Measurements from ENCODE around the gene ZNF526.
A peak's percentile ranks its signal among the peaks of the same experiment; 100 is the strongest.

ZNF526 gene

DNA sequence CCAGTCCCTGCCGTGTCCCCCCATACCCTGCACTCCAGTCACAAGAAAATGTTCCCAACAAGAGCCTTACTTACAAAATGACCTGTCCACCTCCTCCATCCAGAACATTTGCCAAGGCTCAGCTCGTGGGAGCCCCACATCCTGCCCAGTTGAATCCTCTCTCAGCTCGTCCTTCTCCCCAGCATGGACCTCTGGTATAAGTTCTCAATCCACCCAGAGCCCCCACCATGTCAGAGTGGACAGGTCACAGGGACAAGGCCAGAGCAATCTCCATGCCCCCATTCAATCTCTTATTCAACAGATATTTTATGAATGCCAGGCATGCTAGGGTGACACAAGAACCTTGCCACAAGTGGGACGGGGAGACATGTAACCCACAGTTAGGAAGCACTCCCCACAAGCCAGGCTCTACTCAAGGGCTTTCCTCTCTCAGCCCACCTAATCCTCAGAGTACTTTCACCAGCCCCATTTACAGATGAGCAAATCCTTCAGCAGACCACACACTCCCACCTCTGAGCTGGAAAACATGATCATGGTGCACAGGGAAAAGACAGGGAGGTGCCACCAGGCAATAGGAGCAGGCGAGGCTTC is 17.7 kb upstream of the ZNF526 start:
- H3K4me3 ChIP-seq (ENCODE audit: insufficient read depth, low read length, poor library complexity, severe bottlenecking): no peak overlapping the region
- no peaks in the 10 kb centered on the region for H3K9me2 ChIP-seq (replicated peaks; ENCODE audit: insufficient read depth, low read length)
- no peaks in the 10 kb centered on the region for H3K9me3 ChIP-seq (ENCODE audit: insufficient read depth, low read length)
- TF ChIP-seq, protein P1, sequence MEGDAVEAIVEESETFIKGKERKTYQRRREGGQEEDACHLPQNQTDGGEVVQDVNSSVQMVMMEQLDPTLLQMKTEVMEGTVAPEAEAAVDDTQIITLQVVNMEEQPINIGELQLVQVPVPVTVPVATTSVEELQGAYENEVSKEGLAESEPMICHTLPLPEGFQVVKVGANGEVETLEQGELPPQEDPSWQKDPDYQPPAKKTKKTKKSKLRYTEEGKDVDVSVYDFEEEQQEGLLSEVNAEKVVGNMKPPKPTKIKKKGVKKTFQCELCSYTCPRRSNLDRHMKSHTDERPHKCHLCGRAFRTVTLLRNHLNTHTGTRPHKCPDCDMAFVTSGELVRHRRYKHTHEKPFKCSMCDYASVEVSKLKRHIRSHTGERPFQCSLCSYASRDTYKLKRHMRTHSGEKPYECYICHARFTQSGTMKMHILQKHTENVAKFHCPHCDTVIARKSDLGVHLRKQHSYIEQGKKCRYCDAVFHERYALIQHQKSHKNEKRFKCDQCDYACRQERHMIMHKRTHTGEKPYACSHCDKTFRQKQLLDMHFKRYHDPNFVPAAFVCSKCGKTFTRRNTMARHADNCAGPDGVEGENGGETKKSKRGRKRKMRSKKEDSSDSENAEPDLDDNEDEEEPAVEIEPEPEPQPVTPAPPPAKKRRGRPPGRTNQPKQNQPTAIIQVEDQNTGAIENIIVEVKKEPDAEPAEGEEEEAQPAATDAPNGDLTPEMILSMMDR (IDR thresholded peaks at IDR 0.05; ENCODE audit: insufficient read depth, low read length, poor library complexity, severe bottlenecking): no peak
- no peak for TF ChIP-seq EZH2phosphoT487 (conservative IDR thresholded peaks at IDR 0.05; ENCODE audit: low read length)
- no peaks in the 10 kb centered on the region for H3K27me3 ChIP-seq (ENCODE audit: low read length)
- peak overlapping the region; percentile 19 for H3K4me2 ChIP-seq (ENCODE audit: low read depth, low read length, poor library complexity, severe bottlenecking)
- no peaks in the 10 kb centered on the region for H3K79me2 ChIP-seq (ENCODE audit: insufficient read depth, low read length)
- no peaks in the 10 kb centered on the region; the same call in 1 of the 2 replicates for H3K36me3 ChIP-seq (ENCODE audit: low read length)
- H3K9ac ChIP-seq (ENCODE audit: low read length): 0 out of 2 replicates have a peak overlapping the region, but pooled peaks have one; percentile 9
- H3K27ac ChIP-seq (ENCODE audit: low read depth, low read length): peak overlapping the region; percentile 87
- H3F3A ChIP-seq (ENCODE audit: insufficient read depth): 0 out of 2 replicates have a peak, but pooled peaks cover 4% of the 10 kb centered on the region
- no peaks in the 10 kb centered on the region for H4K20me1 ChIP-seq (ENCODE audit: low read depth, low read length)
- no peak overlapping the region for H2AFZ ChIP-seq (ENCODE audit: low read depth, low read length, severe bottlenecking)

DNA sequence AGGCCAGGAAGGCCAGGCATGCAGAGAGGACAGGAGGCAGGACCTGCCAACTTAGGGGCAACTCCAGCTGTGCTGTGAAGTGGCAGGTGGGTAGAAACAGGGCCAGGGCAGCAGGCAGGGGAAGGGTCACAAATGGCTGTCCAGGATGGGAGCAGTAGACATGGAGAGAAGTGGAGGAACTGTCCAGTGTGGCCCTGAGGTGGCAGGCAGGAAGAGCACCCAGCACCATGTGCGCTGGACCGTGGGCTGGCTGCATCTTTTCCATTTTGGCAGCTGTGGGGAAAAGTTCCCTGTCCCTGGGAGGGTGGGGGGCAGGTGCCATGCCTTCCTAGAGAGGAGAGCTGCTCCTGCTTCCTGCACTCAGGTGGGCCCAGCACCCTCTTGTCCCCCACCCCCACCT is 16.4 kb upstream of the ZNF526 start:
- Histone ChIP-seq H3K4me3 (ENCODE audit: insufficient read depth, low read length, poor library complexity, severe bottlenecking) (no peak overlapping the region), H3K9ac (ENCODE audit: low read length) (no peak overlapping the region), H4K20me1 (ENCODE audit: low read depth, low read length) (no peaks in the 10 kb centered on the region), H3K27ac (ENCODE audit: low read depth, low read length) (no peak overlapping the region), H3K4me2 (ENCODE audit: low read depth, low read length, poor library complexity, severe bottlenecking) (no peak overlapping the region), H2AFZ (ENCODE audit: low read depth, low read length, severe bottlenecking) (no peak overlapping the region), H3K36me3 (ENCODE audit: low read length) (no peaks in the 10 kb centered on the region; the same call in 1 of the 2 replicates), H3F3A (ENCODE audit: insufficient read depth) (0 out of 2 replicates have a peak, but pooled peaks cover 4% of the 10 kb centered on the region), H3K79me2 (ENCODE audit: insufficient read depth, low read length) (no peaks in the 10 kb centered on the region), H3K9me3 (ENCODE audit: insufficient read depth, low read length) (no peaks in the 10 kb centered on the region), H3K27me3 (ENCODE audit: low read length) (no peaks in the 10 kb centered on the region), H3K9me2 (replicated peaks; ENCODE audit: insufficient read depth, low read length) (no peaks in the 10 kb centered on the region)
- TF ChIP-seq EZH2phosphoT487 (conservative IDR thresholded peaks at IDR 0.05; ENCODE audit: low read length): no peak
- TF ChIP-seq, protein P1 (IDR thresholded peaks at IDR 0.05; ENCODE audit: insufficient read depth, low read length, poor library complexity, severe bottlenecking): no peak

DNA sequence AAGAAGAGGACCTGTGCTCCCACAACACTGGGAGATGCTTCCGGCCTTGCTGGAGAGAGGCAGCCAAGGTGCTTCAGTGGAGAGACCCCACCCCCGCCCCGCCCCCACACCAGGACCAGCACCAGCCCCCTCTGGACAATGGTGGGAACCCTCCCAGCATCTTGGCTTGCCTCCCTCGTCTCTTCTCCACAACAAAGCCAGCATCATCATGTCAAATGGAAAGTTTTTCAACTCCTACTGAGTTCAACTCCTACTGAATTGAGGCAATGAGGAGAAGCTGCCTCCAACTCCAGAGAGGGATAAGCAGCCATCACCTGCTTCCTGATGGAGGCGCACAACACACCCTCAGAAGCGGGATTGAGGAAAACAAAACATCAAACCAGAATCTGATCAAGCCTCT is 15.4 kb upstream of the ZNF526 start:
- Histone ChIP-seq H2AFZ (ENCODE audit: low read depth, low read length, severe bottlenecking) (no peak overlapping the region), H3K9ac (ENCODE audit: low read length) (no peak overlapping the region), H3K27me3 (ENCODE audit: low read length) (no peaks in the 10 kb centered on the region), H3K4me3 (ENCODE audit: insufficient read depth, low read length, poor library complexity, severe bottlenecking) (no peak overlapping the region), H4K20me1 (ENCODE audit: low read depth, low read length) (no peaks in the 10 kb centered on the region), H3K4me2 (ENCODE audit: low read depth, low read length, poor library complexity, severe bottlenecking) (no peak overlapping the region), H3K79me2 (ENCODE audit: insufficient read depth, low read length) (no peaks in the 10 kb centered on the region), H3K27ac (ENCODE audit: low read depth, low read length) (no peak overlapping the region), H3F3A (ENCODE audit: insufficient read depth) (0 out of 2 replicates have a peak, but pooled peaks cover 4% of the 10 kb centered on the region), H3K36me3 (ENCODE audit: low read length) (no peaks in the 10 kb centered on the region; the same call in 1 of the 2 replicates), H3K9me3 (ENCODE audit: insufficient read depth, low read length) (no peaks in the 10 kb centered on the region), H3K9me2 (replicated peaks; ENCODE audit: insufficient read depth, low read length) (no peaks in the 10 kb centered on the region)
- TF ChIP-seq EZH2phosphoT487 (conservative IDR thresholded peaks at IDR 0.05; ENCODE audit: low read length): no peak
- TF ChIP-seq, protein P1 (IDR thresholded peaks at IDR 0.05; ENCODE audit: insufficient read depth, low read length, poor library complexity, severe bottlenecking): no peak

Data from SU-DHL-6 (cell line).